Uterus (tissue), 4 donors: ENCODE measurements around the gene PPP2R3A. TPM values are rescaled to one million over a fixed set of nuclear protein-coding genes. Genes with fewer than 3 reads are reported as not detected.
"Not testable (repeated sequence)": the region's sequence is repeated elsewhere in the genome, so short reads cannot be mapped to it uniquely, and the experiment has no call there.

ENCODE experiments used
- DNase-seq, 2 donors: peaks; one replicate each; pipeline ENCODE4 v3.0.0-alpha.2; 2019 to 2020
- H3K27ac ChIP-seq, 2 donors: fragments of 200-600 bp; sonication (generic); 1 replicate in 1 of 2; 2 replicates in 1 of 2; pipeline ENCODE4 v1.5.1; 2016 to 2018
- H3K27me3 ChIP-seq, 2 donors: fragments of 200-600 bp; sonication (generic); one replicate each; pipeline ENCODE4 v1.5.1; 2018 to 2019; ENCODE audit warnings: control low read depth in 1 of 2
- H3K36me3 ChIP-seq, 2 donors: fragments of 200-600 bp; sonication (generic); one replicate each; pipeline ENCODE4 v1.5.1; 2019; ENCODE audit warnings: control low read depth in 1 of 2
- H3K4me1 ChIP-seq, 2 donors: fragments of 200-600 bp; sonication (generic); one replicate each; pipeline ENCODE4 v1.5.1; 2018 to 2019; ENCODE audit warnings: control low read depth in 1 of 2
- H3K4me3 ChIP-seq, 2 donors: fragments of 200-600 bp; sonication (generic); 1 replicate in 1 of 2; 2 replicates in 1 of 2; pipeline ENCODE4 v1.5.1; 2018 to 2019; ENCODE audit warnings: mild to moderate bottlenecking in 1 of 2
- H3K9me3 ChIP-seq, 2 donors: fragments of 200-600 bp; sonication (generic); one replicate each; pipeline ENCODE4 v1.5.1; 2019; ENCODE audit warnings: control low read depth in 1 of 2
- POLR2A ChIP-seq, 2 donors: fragments of 450-650 bp; IDR thresholded peaks; one replicate each; pipeline ENCODE4 v1.6.1; 2016; ENCODE audit warnings: antibody characterized with exemption in 2 of 2, mild to moderate bottlenecking in 1 of 2, moderate library complexity in 1 of 2
- intact Hi-C: fragments of 100-400 bp; cut with DNase I; formaldehyde crosslinking; loops from one replicate; pipeline ENCODE4 v1.15.1; 2023; ENCODE audit warnings: low total_unique reads
- total RNA-seq, 4 donors: library from RNA; depleted of rRNA in 3 of 4; stranded (reverse); fragments of >200 nt in 3 of 4; gene quantifications; one replicate each; pipeline versions ENCODE4 v1.1.0 to v1.2.4, GENCODE V29; 2014 to 2023
- TF ChIP-seq, protein P1 (sequence below), 4 experiments: fragments of 200-600 bp in 2 of 4; fragments of 450-650 bp in 2 of 4; sonication (generic) in 2 of 4; IDR thresholded peaks; one replicate each; pipeline ENCODE4 v1.5.1; 2016 to 2019; ENCODE audit warnings: antibody characterized with exemption in 4 of 4, mild to moderate bottlenecking in 2 of 4, moderate library complexity in 1 of 4
- donor health status: DM: yes; HTN: yes; CAD: no.

The PPP2R3A gene
- total RNA-seq, 4 donors from 2014 or later, result 8.5 to 22.9 (median 18.1) TPM

- DNase-seq, result no peak
- no peak overlapping the region for H3K27ac ChIP-seq
- H3K27me3 ChIP-seq, result no peaks in the 10 kb centered on the region
- TF ChIP-seq, protein P1, sequence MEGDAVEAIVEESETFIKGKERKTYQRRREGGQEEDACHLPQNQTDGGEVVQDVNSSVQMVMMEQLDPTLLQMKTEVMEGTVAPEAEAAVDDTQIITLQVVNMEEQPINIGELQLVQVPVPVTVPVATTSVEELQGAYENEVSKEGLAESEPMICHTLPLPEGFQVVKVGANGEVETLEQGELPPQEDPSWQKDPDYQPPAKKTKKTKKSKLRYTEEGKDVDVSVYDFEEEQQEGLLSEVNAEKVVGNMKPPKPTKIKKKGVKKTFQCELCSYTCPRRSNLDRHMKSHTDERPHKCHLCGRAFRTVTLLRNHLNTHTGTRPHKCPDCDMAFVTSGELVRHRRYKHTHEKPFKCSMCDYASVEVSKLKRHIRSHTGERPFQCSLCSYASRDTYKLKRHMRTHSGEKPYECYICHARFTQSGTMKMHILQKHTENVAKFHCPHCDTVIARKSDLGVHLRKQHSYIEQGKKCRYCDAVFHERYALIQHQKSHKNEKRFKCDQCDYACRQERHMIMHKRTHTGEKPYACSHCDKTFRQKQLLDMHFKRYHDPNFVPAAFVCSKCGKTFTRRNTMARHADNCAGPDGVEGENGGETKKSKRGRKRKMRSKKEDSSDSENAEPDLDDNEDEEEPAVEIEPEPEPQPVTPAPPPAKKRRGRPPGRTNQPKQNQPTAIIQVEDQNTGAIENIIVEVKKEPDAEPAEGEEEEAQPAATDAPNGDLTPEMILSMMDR (IDR thresholded peaks at IDR 0.05), result no peak
- TF ChIP-seq POLR2A (IDR thresholded peaks at IDR 0.05), result no peak
- peaks cover 0 to under 1% of the 10 kb centered on the region in 2 donors for H3K4me1 ChIP-seq
- intact Hi-C loops, result no loop called here
- no peak overlapping the region for H3K4me3 ChIP-seq
- no peaks in the 10 kb centered on the region for H3K36me3 ChIP-seq
- no peaks in the 10 kb centered on the region for H3K9me3 ChIP-seq
These were observed 196.0 kb downstream of the PPP2R3A start for GRCh38 chr3:136161516-136161915.

GRCh38 chr3:136162322-136162721 lies 196.8 kb downstream of the PPP2R3A start:
- peaks cover 0 to 4% of the 10 kb centered on the region in 2 donors for H3K4me1 ChIP-seq
- H3K27ac ChIP-seq, result no peak overlapping the region
- DNase-seq, result no peak
- TF ChIP-seq POLR2A (IDR thresholded peaks at IDR 0.05), result no peak
- TF ChIP-seq, protein P1 (IDR thresholded peaks at IDR 0.05), result no peak
- H3K36me3 ChIP-seq, result no peaks in the 10 kb centered on the region
- no peaks in the 10 kb centered on the region for H3K27me3 ChIP-seq
- intact Hi-C loops, result no loop called here
- H3K9me3 ChIP-seq, result no peaks in the 10 kb centered on the region
- H3K4me3 ChIP-seq, result no peak overlapping the region

GRCh38 chr3:136163607-136164006 lies 198.1 kb downstream of the PPP2R3A start:
- H3K27ac ChIP-seq, H3K36me3 ChIP-seq, intact Hi-C loops, H3K27me3 ChIP-seq, H3K9me3 ChIP-seq, H3K4me1 ChIP-seq, H3K4me3 ChIP-seq, DNase-seq: not testable (repeated sequence)

- intact Hi-C loops, result no loop called here
- no peaks in the 10 kb centered on the region for H3K36me3 ChIP-seq
- H3K4me3 ChIP-seq, result no peak overlapping the region
- no peaks in the 10 kb centered on the region for H3K9me3 ChIP-seq
- H3K4me1 ChIP-seq, result peaks cover 0 to 4% of the 10 kb centered on the region in 2 donors
- TF ChIP-seq, protein P1 (IDR thresholded peaks at IDR 0.05), result no peak
- TF ChIP-seq POLR2A (IDR thresholded peaks at IDR 0.05), result no peak
- no peaks in the 10 kb centered on the region for H3K27me3 ChIP-seq
- no peak overlapping the region for H3K27ac ChIP-seq
- DNase-seq, result no peak
These were observed 201.0 kb downstream of the PPP2R3A start for GRCh38 chr3:136166507-136166906.

- H3K27me3 ChIP-seq, intact Hi-C loops, H3K4me3 ChIP-seq, DNase-seq, H3K9me3 ChIP-seq, H3K4me1 ChIP-seq, H3K36me3 ChIP-seq, H3K27ac ChIP-seq: not testable (repeated sequence)
These were observed 202.7 kb downstream of the PPP2R3A start for GRCh38 chr3:136168236-136168635.

DNA sequence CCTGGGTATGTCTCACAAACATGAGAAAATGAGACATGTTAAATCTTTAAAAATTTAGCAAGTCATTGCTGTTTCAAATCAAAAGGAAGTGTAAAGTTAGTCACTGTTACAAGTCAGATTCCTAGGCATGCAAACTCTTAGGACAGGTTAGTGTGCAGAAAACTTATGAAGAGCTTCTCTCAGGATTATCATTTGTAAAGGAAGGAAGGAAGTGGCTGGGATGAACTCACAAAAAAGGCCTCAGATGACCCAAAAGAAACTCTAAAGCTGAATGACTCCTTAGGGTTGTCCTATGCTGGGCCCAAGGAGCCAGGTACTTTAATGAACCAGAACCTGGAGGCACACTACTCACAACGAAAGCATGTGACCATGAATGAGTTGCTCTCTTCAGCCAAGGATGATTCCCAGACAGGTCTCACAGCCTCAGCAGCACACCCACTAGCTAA lies 205.6 kb downstream of the PPP2R3A start:
- no peaks in the 10 kb centered on the region for H3K36me3 ChIP-seq
- no peak overlapping the region for H3K4me3 ChIP-seq
- no peak for DNase-seq
- no peak overlapping the region for H3K27ac ChIP-seq
- H3K27me3 ChIP-seq, result no peaks in the 10 kb centered on the region
- H3K4me1 ChIP-seq, result peaks cover 0 to 4% of the 10 kb centered on the region in 2 donors
- intact Hi-C loops, result no loop called here
- TF ChIP-seq POLR2A (IDR thresholded peaks at IDR 0.05), result no peak
- TF ChIP-seq, protein P1 (IDR thresholded peaks at IDR 0.05), result no peak
- no peaks in the 10 kb centered on the region for H3K9me3 ChIP-seq
